ENCODE results near the gene ZNF644.
"Not testable (repeated sequence)": the region's sequence is repeated elsewhere in the genome, so short reads cannot be mapped to it uniquely, and the experiment has no call there.

The ZNF644 gene
- 182 to 217 reads per million in 2 donors for total RNA-seq

GRCh38 chr1:91021686-91022517 is at the start of gene ZNF644:
Gene ZNF644 (minus strand): TSS chr1:91022035. CDS start chr1:90982353, 39,682 bp downstream.
- DNase-seq, result peak; percentile 80

GRCh38 chr1:91070298-91070697 is 48.5 kb upstream of the ZNF644 start:
- no peak for DNase-seq

DNA sequence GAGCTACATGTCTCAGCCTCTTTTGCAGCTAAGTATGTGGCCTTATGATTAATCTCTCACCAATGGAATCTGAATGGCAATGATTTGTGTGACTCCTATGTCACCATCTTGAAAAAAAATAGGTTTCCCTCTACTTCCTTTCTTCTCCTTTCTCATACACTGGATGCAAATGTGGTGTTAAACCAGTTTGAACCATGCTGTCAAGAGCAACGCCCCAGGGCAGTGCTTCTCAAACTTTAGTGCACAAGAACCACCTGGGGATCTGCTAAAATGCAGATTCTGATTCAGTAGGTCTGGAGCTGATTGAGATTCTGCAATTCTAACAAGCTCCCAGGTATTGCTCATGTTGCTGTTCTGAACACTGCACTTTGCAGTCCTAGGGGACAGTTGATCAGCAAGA is 44.7 kb upstream of the ZNF644 start:
- no peak for DNase-seq

DNA sequence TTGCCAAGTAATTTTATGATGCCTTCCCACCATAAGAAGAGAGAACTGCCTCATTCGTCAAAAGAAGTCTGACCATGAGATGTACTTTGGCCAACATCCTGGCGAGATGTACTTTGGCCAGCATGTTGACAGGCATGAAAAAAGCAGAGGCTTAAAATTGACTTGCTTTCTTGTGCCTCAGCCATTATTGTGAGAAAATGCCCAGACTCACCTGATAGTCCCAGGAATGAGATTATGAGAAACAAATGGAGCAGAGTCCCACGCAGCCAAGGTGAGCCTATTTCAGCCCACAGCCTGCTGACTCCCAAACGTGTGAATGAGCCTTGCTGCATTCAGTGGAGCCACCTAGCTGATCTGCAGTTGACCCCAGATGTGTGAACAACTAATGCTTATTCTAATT is 43.5 kb upstream of the ZNF644 start:
- no peak for DNase-seq

GRCh38 chr1:91063403-91063802 is 41.6 kb upstream of the ZNF644 start:
- not testable (repeated sequence) for DNase-seq

- no peak for DNase-seq
Observed at GRCh38 chr1:91059157-91059556, 37.3 kb upstream of the ZNF644 start.

DNA sequence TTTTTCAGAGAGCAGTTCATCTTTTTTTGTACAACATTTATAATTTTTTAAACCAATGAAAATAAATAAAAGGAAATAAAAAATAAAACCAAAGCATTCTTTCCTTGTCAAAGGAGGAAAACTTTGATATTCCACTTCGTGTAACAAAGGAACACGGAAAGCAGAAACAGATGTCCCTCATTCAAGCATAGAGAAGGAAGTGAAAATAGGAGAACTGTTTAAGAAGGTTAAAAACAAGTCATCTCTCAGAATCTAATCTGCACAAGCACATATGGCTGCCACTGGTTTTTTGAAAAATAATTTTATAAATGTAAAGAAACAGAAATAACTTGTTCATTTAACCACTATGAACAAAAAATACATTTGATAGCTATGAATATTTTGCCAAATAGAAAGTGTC is 35.9 kb upstream of the ZNF644 start:
- DNase-seq, result no peak

- DNase-seq, result no peak
Observed at GRCh38 chr1:91054780-91055481, 33.1 kb upstream of the ZNF644 start.

- no peak for DNase-seq
Observed at GRCh38 chr1:91053630-91054029, 31.8 kb upstream of the ZNF644 start.

GRCh38 chr1:91049551-91049950 is 27.7 kb upstream of the ZNF644 start:
- DNase-seq, result not testable (repeated sequence)

DNA sequence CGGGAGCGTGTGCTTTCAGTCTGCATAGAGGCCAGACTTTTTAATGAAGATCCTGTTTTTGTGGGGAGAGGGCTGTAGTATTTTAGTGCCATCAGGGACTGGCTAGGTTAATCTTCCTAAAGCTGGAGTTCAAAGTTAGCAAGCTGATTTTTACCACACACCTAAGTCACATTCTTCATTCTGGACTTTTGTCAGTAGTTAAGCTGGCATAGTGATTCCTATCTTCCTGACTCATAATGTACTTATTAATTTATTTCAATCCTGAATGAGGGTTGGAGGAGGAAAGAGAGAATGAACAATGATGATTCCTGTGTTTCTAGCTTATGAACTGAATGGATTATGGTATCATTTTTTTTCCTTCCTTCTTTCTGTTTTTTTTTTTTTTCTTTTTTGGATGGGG is 24.9 kb upstream of the ZNF644 start:
- DNase-seq, result no peak

DNA sequence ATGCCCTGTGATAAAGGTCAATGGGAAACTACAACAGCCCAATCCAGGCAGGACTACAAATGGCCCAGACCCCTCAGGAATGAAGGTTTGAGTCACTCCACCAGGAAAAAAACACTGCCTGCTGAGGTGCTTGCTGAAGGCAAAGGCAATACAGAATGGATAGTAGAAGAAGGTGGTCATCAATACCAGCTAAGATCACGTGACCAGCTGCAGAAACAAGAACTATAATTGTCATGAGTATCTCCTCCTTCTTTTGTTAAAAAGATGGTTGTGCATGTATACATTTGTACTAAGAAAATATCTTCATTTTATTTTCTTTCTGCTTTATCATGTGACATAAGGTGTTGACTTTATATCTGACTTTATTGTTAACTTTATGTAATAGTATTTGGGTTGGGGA is 23.4 kb upstream of the ZNF644 start:
- DNase-seq, result no peak

DNA sequence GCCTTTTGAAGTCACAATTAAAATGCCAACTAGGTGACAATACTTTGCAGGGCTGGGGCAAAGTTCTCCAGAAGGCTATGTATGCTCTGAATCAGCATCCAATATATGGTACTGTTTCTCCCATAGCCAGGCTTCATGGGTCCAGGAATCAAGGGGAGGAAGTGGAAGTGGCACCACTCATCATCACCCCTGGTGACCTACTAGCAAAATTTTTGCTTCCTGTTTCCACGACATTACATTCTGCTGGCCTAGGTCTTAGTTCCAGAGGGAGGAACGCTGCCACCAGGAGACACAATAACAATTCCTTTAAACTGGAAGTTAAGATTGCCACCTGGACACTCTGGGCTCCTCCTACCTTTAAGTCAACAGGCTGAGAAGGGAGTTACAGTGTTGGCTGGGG is 22.9 kb upstream of the ZNF644 start:
- not testable (repeated sequence) for DNase-seq

- not testable (repeated sequence) for DNase-seq
Observed at GRCh38 chr1:91042372-91042771, 20.5 kb upstream of the ZNF644 start.

DNA sequence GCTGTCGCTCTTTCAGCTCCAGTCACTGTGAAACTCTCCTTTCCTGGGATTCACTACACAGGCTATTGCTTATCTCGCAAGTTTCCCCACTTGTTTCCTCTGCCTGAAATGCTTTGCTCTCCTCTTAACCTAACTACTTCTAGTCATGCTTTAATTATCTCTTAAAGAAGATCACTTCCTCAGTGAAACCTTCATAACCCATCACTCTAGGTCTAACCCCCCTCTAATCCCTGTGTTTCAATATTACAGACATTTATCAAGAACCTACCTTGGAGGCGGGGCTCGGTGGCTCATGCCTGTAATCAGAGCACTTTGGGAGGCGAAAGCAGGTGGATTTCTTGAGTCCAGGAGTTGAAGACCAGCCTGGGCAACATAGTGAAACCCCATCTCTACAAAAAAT is 16.7 kb upstream of the ZNF644 start:
- DNase-seq, result no peak

- DNase-seq, result no peak
Observed at GRCh38 chr1:91036894-91037829, 15.3 kb upstream of the ZNF644 start.

DNA sequence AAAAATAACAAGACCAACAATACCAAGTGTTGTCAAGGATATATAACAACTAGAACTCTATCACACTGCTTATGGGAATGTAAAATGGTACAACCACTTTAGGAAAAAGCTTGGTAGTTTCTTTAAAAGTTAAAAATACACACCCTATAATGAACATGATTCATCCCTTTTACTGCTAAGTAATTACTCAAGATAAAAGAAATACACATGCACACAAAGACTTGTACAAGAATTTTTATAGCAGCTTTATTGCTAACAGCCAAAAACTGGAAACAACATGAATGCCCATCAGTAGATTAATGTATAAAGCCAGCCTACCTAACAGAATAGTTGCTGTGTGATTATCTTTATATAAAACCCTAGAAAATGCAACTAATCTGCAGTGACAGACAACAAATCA is 10.5 kb upstream of the ZNF644 start:
- no peak for DNase-seq

- DNase-seq, result no peak
Observed at GRCh38 chr1:91031081-91031480, 9.2 kb upstream of the ZNF644 start.

DNA sequence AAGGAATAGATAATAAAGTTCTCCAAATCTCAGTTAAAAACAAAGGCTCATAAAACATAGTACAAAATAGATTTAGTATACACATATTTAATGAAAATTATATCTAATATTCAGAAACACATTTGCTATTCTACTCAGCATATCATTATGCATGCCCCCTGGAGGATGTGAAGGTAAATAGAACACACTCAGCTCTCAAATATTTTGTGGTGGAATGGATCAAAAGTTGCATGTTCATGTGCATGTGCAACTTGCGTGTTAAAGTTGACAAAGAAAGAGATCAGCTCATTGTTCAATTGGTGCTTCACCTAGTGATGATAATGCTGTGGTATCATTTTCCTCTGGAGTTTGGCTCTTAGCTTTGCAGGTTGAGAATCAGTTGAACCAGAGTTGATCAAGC is 4.9 kb upstream of the ZNF644 start:
- DNase-seq, result no peak

DNA sequence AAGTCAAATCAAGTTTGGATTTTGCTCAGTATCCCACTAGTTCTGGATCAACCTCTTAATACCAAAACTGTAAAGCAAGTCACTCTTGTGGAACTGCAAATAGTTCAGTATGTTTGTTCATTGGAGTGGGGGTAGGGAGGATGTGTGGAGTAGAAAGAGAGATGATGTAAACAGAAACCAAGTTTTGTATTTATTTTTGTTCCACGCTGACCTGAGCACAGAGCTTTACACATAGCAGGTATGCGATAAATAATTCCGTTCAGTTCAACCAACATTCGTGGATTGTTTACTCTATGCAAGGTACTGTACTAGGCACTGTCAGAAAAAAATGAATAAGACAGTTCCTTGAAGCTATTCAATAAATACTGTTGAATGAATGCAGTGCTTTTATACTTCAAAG is 4.5 kb upstream of the ZNF644 start:
- DNase-seq, result no peak

- no peak for DNase-seq
Observed at GRCh38 chr1:91024481-91025119, 2.8 kb upstream of the ZNF644 start.

DNA sequence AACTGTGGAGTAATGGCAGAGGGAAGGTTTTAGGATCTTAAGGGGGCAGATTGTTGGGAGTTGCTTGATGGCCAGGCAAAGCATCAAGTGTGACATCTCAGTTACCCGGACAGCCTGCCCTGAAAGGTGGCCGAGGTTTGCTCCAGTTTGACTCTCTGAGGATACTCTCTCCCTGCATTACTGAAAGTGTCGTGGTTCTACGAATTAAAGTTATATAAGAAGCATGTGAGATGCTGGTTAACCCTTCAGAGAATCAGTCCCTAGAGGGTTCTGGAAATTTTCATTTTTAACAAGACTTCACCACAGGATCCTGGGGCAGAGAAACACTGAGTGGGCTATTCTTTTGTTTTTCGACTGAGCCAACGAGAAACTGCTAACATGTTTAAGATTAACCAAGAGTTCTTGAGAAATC is 689 bp upstream of the ZNF644 start:
- DNase-seq, result no peak

Data from T-helper 9 cell (primary cell).